ENCODE data around the gene OSBPL6.
"Not testable (repeated sequence)": the region's sequence is repeated elsewhere in the genome, so short reads cannot be mapped to it uniquely, and the experiment has no call there.

Gene OSBPL6

DNA sequence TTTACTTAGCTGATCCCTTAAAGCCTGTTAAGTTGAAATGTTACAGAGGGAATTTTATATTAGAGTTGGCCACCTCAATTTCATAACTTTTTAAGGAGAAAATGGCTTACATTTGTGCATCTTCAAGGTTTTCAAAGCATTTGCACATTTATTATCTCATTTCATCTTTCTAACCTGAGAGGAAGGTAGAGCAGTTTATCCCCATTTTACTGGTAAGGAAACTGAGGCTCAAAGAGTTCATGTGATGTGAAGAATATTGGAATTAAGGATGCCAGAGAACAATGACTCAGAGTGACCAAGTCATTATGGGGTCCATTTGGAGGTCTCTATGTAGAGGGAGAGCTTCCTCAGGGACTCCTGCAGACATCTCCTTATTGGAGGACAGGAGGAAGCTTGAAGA is 221.7 kb downstream of the OSBPL6 start:
- no peak overlapping the region for H3K4me3 ChIP-seq (ENCODE audit: low read depth, low read length)
- TF ChIP-seq, protein P1, sequence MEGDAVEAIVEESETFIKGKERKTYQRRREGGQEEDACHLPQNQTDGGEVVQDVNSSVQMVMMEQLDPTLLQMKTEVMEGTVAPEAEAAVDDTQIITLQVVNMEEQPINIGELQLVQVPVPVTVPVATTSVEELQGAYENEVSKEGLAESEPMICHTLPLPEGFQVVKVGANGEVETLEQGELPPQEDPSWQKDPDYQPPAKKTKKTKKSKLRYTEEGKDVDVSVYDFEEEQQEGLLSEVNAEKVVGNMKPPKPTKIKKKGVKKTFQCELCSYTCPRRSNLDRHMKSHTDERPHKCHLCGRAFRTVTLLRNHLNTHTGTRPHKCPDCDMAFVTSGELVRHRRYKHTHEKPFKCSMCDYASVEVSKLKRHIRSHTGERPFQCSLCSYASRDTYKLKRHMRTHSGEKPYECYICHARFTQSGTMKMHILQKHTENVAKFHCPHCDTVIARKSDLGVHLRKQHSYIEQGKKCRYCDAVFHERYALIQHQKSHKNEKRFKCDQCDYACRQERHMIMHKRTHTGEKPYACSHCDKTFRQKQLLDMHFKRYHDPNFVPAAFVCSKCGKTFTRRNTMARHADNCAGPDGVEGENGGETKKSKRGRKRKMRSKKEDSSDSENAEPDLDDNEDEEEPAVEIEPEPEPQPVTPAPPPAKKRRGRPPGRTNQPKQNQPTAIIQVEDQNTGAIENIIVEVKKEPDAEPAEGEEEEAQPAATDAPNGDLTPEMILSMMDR (IDR thresholded peaks at IDR 0.05; ENCODE audit: low read depth, low read length, missing control alignments), result no peak
- in situ Hi-C loops (cut with HindIII; ENCODE audit: low sequenced_read_pairs), result loop anchor here (25.0 kb wide), 1 partner anchor 279 kb away; no protein-coding TSS in a partner anchor
- DNase-seq (ENCODE audit: low read depth), result no peak

DNA sequence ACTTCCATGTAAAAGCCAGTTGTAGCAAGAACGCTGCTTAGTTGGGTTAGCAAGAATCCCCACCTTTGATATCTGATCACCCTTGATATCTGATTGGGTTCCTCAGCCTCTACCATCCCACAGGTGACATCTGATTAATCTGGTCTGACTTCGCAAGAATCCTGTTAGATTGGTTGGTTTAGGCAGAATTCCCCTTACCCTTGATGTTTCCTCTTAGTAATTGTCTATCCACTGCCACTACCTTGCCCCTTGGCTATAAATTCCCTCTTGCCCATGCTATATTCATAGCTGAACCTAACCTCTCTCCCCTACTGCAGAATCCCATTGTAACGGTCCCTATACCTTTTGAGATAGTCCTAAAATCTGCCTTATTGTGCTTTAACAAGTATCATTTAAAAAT is 223.6 kb downstream of the OSBPL6 start:
- TF ChIP-seq, protein P1 (IDR thresholded peaks at IDR 0.05; ENCODE audit: low read depth, low read length, missing control alignments), result no peak
- in situ Hi-C loops (cut with HindIII; ENCODE audit: low sequenced_read_pairs), result loop anchor here (25.0 kb wide), 1 partner anchor 281 kb away; no protein-coding TSS in a partner anchor
- no peak for DNase-seq (ENCODE audit: low read depth)
- H3K4me3 ChIP-seq (ENCODE audit: low read depth, low read length), result no peak overlapping the region

DNA sequence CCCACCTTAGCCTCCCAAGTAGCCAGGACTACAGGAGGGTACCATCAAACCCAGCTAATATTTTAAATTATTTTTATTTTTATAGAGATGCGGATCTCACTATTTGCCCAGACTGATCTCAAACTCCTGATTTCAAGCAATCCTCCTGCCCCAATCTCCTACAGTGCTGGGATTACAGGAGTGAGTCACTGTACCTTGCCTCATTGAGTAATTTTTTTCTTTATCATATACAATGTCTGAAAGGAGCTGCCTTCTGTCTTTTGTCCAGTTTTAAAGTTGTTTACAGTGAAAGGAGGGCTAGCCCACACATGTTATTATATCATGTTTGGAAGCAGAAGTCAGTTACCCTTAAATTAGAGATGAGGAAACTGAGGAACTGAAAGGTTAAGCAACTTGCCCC is 224.1 kb downstream of the OSBPL6 start:
- in situ Hi-C loops (cut with HindIII; ENCODE audit: low sequenced_read_pairs), result loop anchor here (25.0 kb wide), 1 partner anchor 281 kb away; no protein-coding TSS in a partner anchor

DNA sequence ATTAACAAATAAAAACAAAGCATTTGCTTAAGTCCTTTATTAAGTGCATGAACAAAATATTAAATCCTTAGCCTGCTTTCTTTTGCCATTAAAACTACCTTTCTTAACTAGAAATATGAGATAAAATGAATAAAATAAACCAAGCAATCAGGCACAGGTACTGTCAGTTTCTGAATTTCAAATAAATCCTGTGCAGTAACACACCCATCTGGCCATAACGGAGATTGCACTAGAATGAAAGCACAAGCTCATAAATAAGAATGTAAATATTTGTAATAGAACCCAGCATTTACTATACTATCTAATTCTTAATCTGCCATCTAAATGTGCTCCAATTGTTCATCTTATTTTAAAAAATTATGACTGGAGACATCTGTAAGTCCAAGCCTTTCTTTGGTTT is 224.8 kb downstream of the OSBPL6 start:
- TF ChIP-seq, protein P1 (IDR thresholded peaks at IDR 0.05; ENCODE audit: low read depth, low read length, missing control alignments), result peak; percentile 46
- no peak for DNase-seq (ENCODE audit: low read depth)
- no peak overlapping the region for H3K4me3 ChIP-seq (ENCODE audit: low read depth, low read length)
- in situ Hi-C loops (cut with HindIII; ENCODE audit: low sequenced_read_pairs), result loop anchor here (25.0 kb wide), 1 partner anchor 282 kb away; no protein-coding TSS in a partner anchor

More for the DNA sequence above, 224.1 kb downstream of the OSBPL6 start:
- no peak overlapping the region for H3K4me3 ChIP-seq (ENCODE audit: low read depth, low read length)
- TF ChIP-seq, protein P1 (IDR thresholded peaks at IDR 0.05; ENCODE audit: low read depth, low read length, missing control alignments), result no peak
- no peak for DNase-seq (ENCODE audit: low read depth)

DNA sequence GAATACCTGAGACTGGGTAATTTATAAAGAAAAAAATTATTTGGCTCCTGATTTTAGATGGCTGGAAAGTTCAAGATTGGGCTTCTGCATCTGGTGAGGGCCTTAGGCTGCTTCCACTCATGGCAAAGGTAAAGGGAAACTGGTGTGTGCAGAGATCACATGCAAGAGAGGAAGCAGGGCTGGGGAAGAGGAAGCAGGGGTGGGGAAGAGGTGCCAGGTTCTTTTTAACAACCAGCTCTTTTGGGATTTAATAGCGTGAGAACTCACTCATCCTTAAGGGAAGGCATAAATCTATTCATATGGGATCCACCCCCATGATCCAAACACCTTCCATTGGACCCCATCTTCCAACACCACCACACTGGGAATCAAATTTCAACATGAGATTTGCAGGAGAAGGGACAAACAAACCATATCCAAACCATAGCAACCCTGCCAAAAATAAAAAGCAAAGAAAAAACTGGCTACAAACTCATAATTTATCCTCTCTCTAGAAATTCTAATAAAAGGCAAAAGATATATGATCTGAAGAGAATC is 226.2 kb downstream of the OSBPL6 start:
- TF ChIP-seq, protein P1 (IDR thresholded peaks at IDR 0.05; ENCODE audit: low read depth, low read length, missing control alignments), result no peak
- no peak for DNase-seq (ENCODE audit: low read depth)
- in situ Hi-C loops (cut with HindIII; ENCODE audit: low sequenced_read_pairs), result loop anchor here (25.0 kb wide), 1 partner anchor 283 kb away; no protein-coding TSS in a partner anchor
- H3K4me3 ChIP-seq (ENCODE audit: low read depth, low read length), result no peak overlapping the region

DNA sequence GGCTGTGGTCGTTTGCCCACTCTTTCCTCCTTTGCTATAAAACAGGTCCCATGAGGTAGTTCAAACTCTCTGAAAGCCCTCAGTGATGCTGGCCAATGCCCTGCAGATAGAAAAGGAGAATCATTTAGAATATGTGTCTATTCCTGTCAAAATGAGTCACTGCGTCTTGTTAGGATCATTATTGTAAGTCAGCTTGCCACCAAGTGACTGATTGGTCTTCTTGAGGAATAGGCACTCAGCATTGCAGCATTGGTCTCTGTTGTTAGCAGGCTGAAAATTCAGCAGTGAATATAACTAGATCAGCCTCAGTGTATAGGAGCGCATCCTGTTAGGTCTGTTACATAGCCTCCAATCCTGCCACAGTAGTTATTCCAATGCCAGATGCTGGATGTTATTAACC is 227.8 kb downstream of the OSBPL6 start:
- H3K4me3 ChIP-seq (ENCODE audit: low read depth, low read length), result no peak overlapping the region
- no peak for DNase-seq (ENCODE audit: low read depth)
- in situ Hi-C loops (cut with HindIII; ENCODE audit: low sequenced_read_pairs), result loop anchor here (25.0 kb wide), 1 partner anchor 285 kb away; no protein-coding TSS in a partner anchor
- TF ChIP-seq, protein P1 (IDR thresholded peaks at IDR 0.05; ENCODE audit: low read depth, low read length, missing control alignments), result no peak

DNA sequence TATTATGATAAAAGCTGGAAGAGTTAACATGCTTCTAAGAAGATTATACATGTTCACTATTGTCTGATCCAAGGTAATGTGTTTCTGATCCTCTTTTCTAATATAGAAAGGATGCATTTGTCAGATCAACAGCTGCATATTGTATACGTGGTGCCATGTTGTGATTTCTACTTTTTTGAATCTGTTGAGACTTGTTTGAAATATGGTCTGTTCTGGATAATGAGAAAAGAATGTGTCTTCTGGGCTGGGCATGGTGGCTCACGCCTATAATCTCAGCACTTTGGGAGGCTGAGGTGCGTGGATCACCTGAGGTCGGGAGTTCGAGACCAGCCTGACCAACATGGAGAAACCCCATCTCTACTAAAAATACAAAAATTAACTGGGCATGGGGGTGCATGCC is 229.4 kb downstream of the OSBPL6 start:
- H3K4me3 ChIP-seq (ENCODE audit: low read depth, low read length); DNase-seq (ENCODE audit: low read depth): not testable (repeated sequence)
- in situ Hi-C loops (cut with HindIII; ENCODE audit: low sequenced_read_pairs), result loop anchor here (25.0 kb wide), 1 partner anchor 286 kb away; no protein-coding TSS in a partner anchor

All from astrocyte of the cerebellum (primary cell).